Rectal smooth muscle tissue (tissue), 1 donor: ENCODE measurements around the gene B4GALT4.
"Not testable (repeated sequence)": the region's sequence is repeated elsewhere in the genome, so short reads cannot be mapped to it uniquely, and the experiment has no call there.

Source experiments
- H3K27ac ChIP-seq: one replicate; pipeline ENCODE4 v1.7.0; 2013; ENCODE audit warnings: low read depth, low read length, inconsistent platforms
- H3K27me3 ChIP-seq: one replicate; pipeline ENCODE4 v1.7.0; 2013; ENCODE audit warnings: low read length; ENCODE audit not compliant: control insufficient read depth, insufficient read depth
- H3K36me3 ChIP-seq: one replicate; pipeline ENCODE4 v1.7.0; 2013; ENCODE audit warnings: low read length; ENCODE audit not compliant: control insufficient read depth, insufficient read depth
- H3K4me1 ChIP-seq: one replicate; pipeline ENCODE4 v1.7.0; 2013; ENCODE audit warnings: low read length; ENCODE audit not compliant: control insufficient read depth, insufficient read depth
- H3K4me3 ChIP-seq: one replicate; pipeline ENCODE4 v1.7.0; 2013; ENCODE audit warnings: low read length
- H3K9ac ChIP-seq: one replicate; pipeline ENCODE4 v1.7.0; 2013; ENCODE audit warnings: low read length

B4GALT4 gene

DNA sequence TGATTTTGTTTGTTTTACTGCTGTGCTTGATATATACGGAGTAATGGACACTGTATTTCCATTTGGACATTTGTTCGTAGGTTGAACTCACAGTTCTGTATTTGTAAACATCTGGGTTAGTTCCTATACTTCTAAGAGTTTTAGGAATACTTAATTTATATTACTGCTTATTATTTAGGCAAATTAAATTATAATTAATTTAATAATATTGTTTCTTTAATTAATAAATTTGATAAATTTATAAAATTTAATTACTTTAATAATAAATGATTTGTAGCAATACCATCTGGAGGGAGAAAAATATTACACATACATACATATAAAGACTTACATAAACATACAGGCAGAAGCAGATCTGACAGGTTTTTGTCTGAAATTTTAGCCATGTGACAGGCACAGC, 14.5 kb upstream of the B4GALT4 start:
- Histone ChIP-seq H3K27ac (no peak overlapping the region), H3K36me3 (no peaks in the 10 kb centered on the region), H3K27me3 (no peaks in the 10 kb centered on the region)

DNA sequence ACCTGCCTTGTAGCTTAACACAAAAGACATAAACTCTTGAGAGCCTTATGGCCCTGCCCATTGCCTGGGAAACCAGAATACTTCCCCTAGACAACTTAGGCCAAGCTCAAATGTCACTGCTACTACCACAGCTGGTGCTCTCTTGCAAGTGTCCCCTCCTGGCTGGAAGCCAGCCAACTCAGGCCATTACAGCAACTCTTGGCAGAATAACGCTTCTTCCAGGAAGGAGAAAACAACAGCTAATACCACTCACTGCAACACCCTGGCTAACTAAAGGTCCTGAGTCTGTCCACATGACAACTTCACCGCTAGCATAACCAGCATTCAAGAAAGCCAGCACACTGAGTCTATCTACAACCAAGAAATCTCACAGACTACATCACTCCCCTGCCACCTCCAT, 5.1 kb upstream of the B4GALT4 start:
- Histone ChIP-seq H3K36me3 (no peaks in the 10 kb centered on the region), H3K27me3 (no peaks in the 10 kb centered on the region), H3K9ac (no peak overlapping the region), H3K4me3 (no peak overlapping the region), H3K27ac (no peak overlapping the region), H3K4me1 (peaks cover 3% of the 10 kb centered on the region)

More for the DNA sequence above, 14.5 kb upstream of the B4GALT4 start:
- H3K4me1 ChIP-seq, result no peaks in the 10 kb centered on the region
- H3K9ac ChIP-seq, result no peak overlapping the region
- H3K4me3 ChIP-seq, result no peak overlapping the region

DNA sequence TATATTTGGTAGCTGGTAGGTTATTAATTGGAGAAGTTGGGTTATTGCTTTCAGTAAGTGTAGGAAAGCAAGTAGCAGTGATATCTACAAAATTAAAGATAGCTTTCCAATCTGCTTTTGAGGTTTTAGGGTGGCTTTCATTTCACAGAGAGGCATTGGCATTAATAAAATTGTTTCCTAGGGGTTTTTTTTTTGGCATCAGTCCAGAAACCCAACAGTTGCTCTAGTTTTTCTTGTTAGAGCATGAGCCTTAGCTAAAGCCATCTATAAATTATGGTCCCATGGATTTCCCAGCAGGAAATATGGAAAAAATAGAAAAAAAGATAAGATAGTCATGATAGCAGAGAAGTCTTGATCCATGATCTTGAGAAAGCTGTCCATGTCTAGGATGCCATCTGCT, 3.0 kb upstream of the B4GALT4 start:
- Histone ChIP-seq H3K4me1 (peaks cover 6% of the 10 kb centered on the region), H3K36me3 (no peaks in the 10 kb centered on the region), H3K27ac (no peak overlapping the region), H3K27me3 (no peaks in the 10 kb centered on the region), H3K4me3 (no peak overlapping the region), H3K9ac (no peak overlapping the region)

DNA sequence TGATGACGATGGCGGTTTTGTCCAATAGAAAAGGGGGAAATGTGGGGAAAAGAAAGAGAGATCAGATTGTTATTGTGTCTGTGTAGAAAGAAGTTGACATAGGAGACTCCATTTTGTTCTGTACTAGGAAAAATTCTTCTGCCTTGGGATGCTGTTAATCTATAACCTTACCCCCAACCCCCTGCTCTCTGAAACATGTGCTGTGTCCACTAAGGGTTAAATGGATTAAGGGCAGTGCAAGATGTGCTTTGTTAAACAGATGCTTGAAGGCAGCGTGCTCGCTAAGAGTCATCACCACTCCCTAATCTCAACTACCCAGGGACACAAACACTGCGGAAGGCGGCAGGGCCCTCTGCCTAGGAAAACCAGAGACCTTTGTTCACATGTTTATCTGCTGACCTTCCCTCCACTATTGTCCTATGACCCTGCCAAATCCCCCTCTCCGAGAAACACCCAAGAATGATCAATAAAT, 2.4 kb upstream of the B4GALT4 start:
- H3K4me1 ChIP-seq, H3K4me3 ChIP-seq, H3K36me3 ChIP-seq, H3K9ac ChIP-seq, H3K27me3 ChIP-seq, H3K27ac ChIP-seq: not testable (repeated sequence)

DNA sequence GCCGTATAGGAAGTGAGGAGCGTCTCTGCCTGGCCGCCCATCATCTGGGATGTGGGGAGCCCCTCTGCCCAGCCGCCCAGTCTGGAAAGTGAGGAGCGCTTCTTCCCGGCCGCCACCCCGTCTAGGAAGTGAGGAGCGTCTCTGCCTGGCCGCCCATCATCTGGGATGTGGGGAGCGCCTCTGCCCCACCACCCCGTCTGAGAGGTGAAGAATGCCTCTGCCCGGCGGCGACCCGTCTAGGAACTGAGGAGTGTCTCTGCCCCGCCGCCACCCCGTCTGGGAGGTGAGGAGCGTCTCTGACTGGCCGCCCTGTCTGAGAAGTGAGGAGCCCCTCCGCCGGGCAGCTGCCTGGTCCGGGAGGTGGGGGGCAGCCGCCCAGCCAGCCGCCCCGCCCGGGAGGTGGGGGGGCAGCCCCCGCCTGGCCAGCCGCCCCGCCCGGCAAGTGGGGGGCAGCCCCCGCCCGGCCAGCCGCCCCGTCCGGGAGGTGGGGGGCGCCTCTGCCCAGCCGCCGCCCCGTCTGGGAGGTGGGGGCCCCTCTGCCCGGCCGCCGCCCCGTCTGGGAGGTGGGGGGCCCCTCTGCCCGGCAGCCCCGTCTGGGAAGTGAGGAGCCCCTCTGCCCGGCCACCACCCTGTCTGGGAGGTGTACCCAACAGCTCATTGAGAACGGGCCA, 1.8 kb upstream of the B4GALT4 start:
- not testable (repeated sequence) for H3K27ac ChIP-seq, H3K9ac ChIP-seq, H3K27me3 ChIP-seq, H3K4me1 ChIP-seq, H3K4me3 ChIP-seq, H3K36me3 ChIP-seq

DNA sequence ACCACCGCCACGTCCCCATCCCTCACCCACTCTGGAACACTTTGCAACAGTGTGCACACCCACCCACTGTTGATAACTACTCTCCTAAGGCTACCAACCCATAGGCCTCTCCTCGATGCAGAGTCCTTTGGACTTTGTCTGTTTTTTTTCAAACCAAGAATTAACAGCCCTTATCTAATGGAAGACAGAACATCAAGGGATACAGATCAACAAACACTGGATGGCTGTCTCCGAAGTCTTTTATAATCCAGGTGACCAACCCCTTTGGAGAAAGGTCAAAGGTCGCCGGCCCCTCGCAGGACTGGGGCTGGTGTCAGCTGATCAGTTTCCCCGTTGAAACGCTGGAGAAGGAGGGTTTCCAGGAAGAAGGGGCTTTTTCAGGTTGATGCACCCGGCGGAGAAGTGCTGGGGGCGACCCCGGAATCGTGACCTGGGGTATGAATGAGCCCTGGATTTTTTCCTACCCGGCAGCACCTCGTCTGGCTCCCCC, 532 bp downstream of the B4GALT4 start:
- Histone ChIP-seq H3K27me3 (no peaks in the 10 kb centered on the region), H3K4me3 (peak overlapping the region; percentile 87), H3K9ac (peak overlapping the region; percentile 77), H3K36me3 (peaks cover 7% of the 10 kb centered on the region), H3K27ac (peak overlapping the region; percentile 87), H3K4me1 (peaks cover 6% of the 10 kb centered on the region)

DNA sequence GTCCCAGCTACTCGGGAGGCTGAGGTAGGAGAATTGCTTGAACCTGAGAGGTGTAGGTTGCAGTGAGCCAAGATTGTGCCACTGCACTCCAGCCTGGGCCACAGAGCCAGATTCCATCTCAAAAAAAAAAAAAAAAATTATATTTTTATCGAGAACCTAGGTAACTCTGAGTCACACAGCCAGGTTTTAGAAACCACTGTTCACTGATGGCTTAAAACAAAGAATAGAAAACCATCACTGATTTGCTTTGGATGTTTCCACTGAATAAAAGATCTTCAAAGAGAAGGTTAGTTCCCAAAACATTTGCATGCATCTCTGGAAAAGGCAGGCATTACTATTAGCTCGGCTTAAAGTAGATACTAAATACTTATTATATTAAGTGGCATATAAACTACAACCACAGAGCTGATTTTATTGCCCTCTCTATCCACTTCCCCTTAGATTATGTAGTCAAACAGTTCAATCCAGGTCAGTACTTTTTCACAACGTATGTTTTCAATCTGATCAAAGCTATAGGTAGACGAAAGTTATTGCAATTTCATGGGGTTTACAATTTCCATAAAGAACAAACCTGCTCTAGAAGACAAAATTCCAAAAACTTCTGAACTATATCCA, 1.4 kb downstream of the B4GALT4 start:
- peaks cover 7% of the 10 kb centered on the region for H3K36me3 ChIP-seq
- peaks cover 6% of the 10 kb centered on the region for H3K4me1 ChIP-seq
- H3K27ac ChIP-seq, result no peak overlapping the region
- no peaks in the 10 kb centered on the region for H3K27me3 ChIP-seq
- peak overlapping the region; percentile 87 for H3K4me3 ChIP-seq
- H3K9ac ChIP-seq, result no peak overlapping the region

DNA sequence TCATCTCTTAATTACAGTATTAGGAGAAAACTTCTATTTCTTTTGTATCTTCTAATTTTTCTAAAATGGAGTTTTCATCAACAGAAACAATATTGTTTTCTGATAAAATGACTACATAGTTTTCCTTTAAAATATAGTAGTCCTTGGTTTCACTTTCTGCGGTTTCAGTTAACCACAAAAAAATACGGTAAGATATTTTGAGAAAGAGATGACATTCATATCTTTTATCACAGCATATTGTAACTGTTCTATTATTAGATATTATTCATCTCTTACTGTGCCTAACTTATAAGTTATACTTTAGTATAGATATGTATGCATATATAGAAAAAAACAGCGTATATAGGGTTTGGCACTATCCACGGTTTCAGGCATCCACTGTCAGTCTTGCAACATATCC, 2.3 kb downstream of the B4GALT4 start:
- no peak overlapping the region for H3K9ac ChIP-seq
- peaks cover 6% of the 10 kb centered on the region for H3K4me1 ChIP-seq
- H3K36me3 ChIP-seq, result peaks cover 8% of the 10 kb centered on the region
- H3K27ac ChIP-seq, result no peak overlapping the region
- H3K27me3 ChIP-seq, result no peaks in the 10 kb centered on the region
- H3K4me3 ChIP-seq, result no peak overlapping the region

DNA sequence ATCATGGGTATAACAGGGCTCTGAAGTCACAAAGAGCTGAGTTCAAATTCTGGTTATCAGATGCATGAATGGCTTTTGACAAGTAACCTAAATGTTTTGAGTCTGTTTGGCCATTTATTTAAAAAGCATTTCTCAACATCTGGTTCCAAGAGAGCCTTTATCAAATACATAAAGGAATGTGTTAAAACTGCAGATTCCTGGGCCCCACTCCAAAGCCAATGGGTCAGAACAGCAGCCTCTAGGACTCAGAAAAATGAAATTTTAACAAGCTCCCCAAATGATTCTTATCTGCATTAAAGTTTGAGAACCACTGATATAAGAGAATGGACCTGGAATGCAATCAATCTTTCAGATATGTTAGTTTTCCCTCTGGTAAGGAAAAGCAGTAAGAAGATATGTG, 3.4 kb downstream of the B4GALT4 start:
- Histone ChIP-seq H3K4me1 (peaks cover 6% of the 10 kb centered on the region), H3K4me3 (no peak overlapping the region), H3K27ac (no peak overlapping the region), H3K27me3 (no peaks in the 10 kb centered on the region), H3K9ac (no peak overlapping the region), H3K36me3 (peaks cover 13% of the 10 kb centered on the region)

DNA sequence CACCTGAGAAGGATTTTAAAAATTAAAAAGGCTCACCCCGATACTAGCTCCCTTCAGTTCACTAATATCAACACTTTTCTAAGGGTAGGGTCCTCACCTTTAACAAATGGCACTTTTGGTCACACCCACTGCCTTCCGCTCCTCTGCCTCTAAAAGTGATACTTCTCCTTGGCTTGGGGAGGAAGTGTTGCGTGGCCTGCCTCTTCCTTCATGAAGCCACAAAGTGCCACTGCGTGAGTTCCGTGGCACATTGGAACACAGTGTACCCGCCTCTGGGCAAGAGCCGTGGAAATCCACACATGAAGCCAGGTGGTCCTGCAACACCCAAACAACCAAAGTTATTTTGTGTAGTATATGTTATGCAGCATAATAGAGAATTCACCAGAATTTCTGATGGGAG, 3.9 kb downstream of the B4GALT4 start:
- Histone ChIP-seq H3K4me1 (peaks cover 6% of the 10 kb centered on the region), H3K27me3 (no peaks in the 10 kb centered on the region), H3K9ac (no peak overlapping the region), H3K4me3 (no peak overlapping the region), H3K27ac (no peak overlapping the region), H3K36me3 (peaks cover 13% of the 10 kb centered on the region)

DNA sequence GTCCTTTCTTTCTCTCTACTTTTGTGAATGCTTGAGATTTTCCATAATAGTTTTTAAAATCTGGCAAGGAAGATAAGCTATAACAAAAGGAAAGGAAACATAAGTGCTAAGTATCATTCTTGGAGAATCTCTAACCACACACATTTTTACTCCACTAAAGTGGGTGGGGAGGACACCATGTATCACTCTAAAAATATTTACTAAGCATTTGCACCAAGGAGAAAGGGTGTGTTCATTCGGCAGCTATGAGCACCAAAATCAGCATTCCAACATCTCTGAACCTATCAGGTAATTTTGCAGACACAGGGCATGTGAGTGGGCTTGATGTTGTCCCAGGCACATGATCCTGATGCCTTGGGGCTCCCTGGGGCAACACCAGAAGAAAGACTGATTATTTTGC, 5.5 kb downstream of the B4GALT4 start:
- H3K4me3 ChIP-seq, result no peak overlapping the region
- no peaks in the 10 kb centered on the region for H3K27me3 ChIP-seq
- H3K4me1 ChIP-seq, result peaks cover 3% of the 10 kb centered on the region
- H3K36me3 ChIP-seq, result peaks cover 20% of the 10 kb centered on the region
- H3K27ac ChIP-seq, result no peak overlapping the region
- no peak overlapping the region for H3K9ac ChIP-seq

DNA sequence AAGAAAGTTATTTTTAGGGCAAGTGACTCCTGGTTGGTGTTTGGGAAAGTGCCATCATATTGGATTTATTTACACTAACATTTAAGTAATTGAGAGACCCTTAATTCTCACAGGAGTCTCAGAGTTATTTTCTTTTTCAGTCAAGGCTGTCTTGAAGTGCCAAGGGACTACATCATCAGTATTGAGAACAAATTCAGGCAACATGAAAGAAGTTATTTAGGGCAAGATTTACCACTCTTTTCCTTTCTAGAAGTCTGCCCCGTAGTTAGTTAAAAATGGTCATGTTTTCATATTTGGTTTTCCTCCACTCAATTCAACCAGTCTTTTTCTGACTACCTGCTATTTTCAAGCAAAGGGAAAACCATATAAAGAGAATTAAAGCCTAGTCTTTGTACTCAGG, 6.1 kb downstream of the B4GALT4 start:
- Histone ChIP-seq H3K9ac (no peak overlapping the region), H3K4me1 (peaks cover 1% of the 10 kb centered on the region), H3K4me3 (no peak overlapping the region), H3K27ac (no peak overlapping the region), H3K36me3 (peaks cover 24% of the 10 kb centered on the region), H3K27me3 (no peaks in the 10 kb centered on the region)

DNA sequence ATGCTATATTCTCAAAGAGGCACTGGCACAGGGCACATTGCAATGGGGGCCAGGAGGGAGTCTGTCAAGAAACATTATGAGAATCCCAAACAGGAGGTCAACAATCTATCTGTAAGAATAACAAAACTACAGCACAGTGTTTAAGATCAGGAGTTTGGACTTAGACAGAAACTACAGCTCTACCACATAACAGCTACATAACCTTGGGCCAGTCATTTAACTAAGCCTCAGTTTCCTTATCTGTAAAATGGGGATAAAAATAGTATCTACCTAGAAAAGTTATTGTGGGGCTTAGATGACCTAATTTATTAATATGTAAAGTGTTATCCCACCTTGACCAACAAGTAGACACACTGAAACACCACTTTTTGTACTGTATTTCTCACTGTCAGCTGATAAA, 9.9 kb downstream of the B4GALT4 start:
- no peak overlapping the region for H3K9ac ChIP-seq
- H3K36me3 ChIP-seq, result peaks cover 26% of the 10 kb centered on the region
- no peaks in the 10 kb centered on the region for H3K27me3 ChIP-seq
- no peak overlapping the region for H3K4me3 ChIP-seq
- H3K27ac ChIP-seq, result no peak overlapping the region
- H3K4me1 ChIP-seq, result no peaks in the 10 kb centered on the region
